Endothelial cell of umbilical vein (primary cell): ENCODE measurements around the gene CHN1. TPM values are rescaled to one million over a fixed set of nuclear protein-coding genes. Genes with fewer than 3 reads are reported as not detected.

Source experiments
- BruUV-seq: library from RNA; stranded (reverse); fragments of 400-500 nt; replicated peaks from 2 replicates; lab custom pipeline; 2021; lab: Mats Ljungman, UMichigan
- CTCF ChIA-PET: fragments of 300-600, 350-600 bp; sonication (Branson Sonifier 250); formaldehyde crosslinking; loops from one replicate; lab custom pipeline; 2021; ENCODE audit warnings: antibody characterized with exemption, inconsistent platforms; lab: Charles Lee
- POLR2A ChIA-PET: fragments of 300-600, 350-600 bp; sonication (Branson Sonifier 250); formaldehyde crosslinking; loops from one replicate; lab custom pipeline; 2021; ENCODE audit warnings: antibody characterized with exemption, inconsistent platforms; lab: Charles Lee
- DNase-seq: peaks from one replicate; pipeline ENCODE4 v3.0.0-alpha.2; 2011; ENCODE audit warnings: low read depth, low spot score
- FAIRE-seq: peaks from 2 replicates; lab custom pipeline; 2011; peaks lifted over from hg19 to GRCh38; lab: Jason Lieb, UNC
- H2AFZ ChIP-seq: 2 replicates; pipeline ENCODE4 v1.6.0; 2012; ENCODE audit warnings: low read depth, low read length, control low read depth, inconsistent platforms
- H3K27ac ChIP-seq: 2 replicates; pipeline ENCODE4 v1.5.1; 2011; ENCODE audit warnings: low read depth, mild to moderate bottlenecking, control low read depth, low read length, moderate library complexity; ENCODE audit not compliant: insufficient read depth
- H3K27me3 ChIP-seq, 2 experiments: 2 replicates each; pipeline versions ENCODE4 v1.6.0 to v1.6.1; 2011; ENCODE audit warnings: low read length in 2 of 2, mixed read lengths in 1 of 2; ENCODE audit not compliant: control insufficient read depth in 2 of 2, insufficient read depth in 2 of 2
- H3K36me3 ChIP-seq, 2 experiments: 2 replicates in 1 of 2; 3 replicates in 1 of 2; pipeline ENCODE4 v1.5.1; 2011; ENCODE audit warnings: low read length in 2 of 2, mild to moderate bottlenecking in 1 of 2, moderate library complexity in 1 of 2; ENCODE audit not compliant: control insufficient read depth in 2 of 2, insufficient read depth in 2 of 2; ENCODE audit errors: extremely low read depth in 1 of 2
- H3K4me1 ChIP-seq: 3 replicates; pipeline ENCODE4 v1.5.1; 2011; ENCODE audit warnings: mild to moderate bottlenecking, low read length; ENCODE audit not compliant: control insufficient read depth, insufficient read depth; ENCODE audit errors: extremely low read depth
- H3K4me2 ChIP-seq: 2 replicates; pipeline ENCODE4 v1.6.1; 2011; ENCODE audit warnings: low read length, control low read depth, mixed read lengths; ENCODE audit not compliant: insufficient read depth
- H3K4me3 ChIP-seq, 3 experiments: fragments of 200-600 bp in 1 of 3; sonication (generic), shearing (Covaris generic) in 1 of 3; replicated peaks in 1 of 3; 2 replicates each; pipeline ENCODE4 v1.5.1; 2011 to 2016; ENCODE audit warnings: control low read depth in 3 of 3, low read length in 3 of 3, mild to moderate bottlenecking in 2 of 3, inconsistent platforms in 1 of 3, low read depth in 1 of 3, moderate library complexity in 1 of 3; ENCODE audit not compliant: insufficient read depth in 1 of 3
- H3K79me2 ChIP-seq: 2 replicates; pipeline ENCODE4 v1.6.0; 2012; ENCODE audit warnings: low read length, inconsistent platforms; ENCODE audit not compliant: control insufficient read depth, insufficient read depth
- H3K9ac ChIP-seq: replicated peaks from 2 replicates; pipeline ENCODE3; 2011; ENCODE audit warnings: low read length, control low read depth; ENCODE audit not compliant: insufficient read depth; ENCODE audit errors: extremely low read depth
- H3K9me1 ChIP-seq: replicated peaks from 3 replicates; pipeline ENCODE4 v1.6.0; 2011; ENCODE audit warnings: mild to moderate bottlenecking, low read length; ENCODE audit not compliant: control insufficient read depth, insufficient read depth; ENCODE audit errors: extremely low read depth
- H3K9me3 ChIP-seq: replicated peaks from 2 replicates; pipeline ENCODE4 v1.5.1; 2012; ENCODE audit warnings: low read length, inconsistent platforms; ENCODE audit not compliant: control insufficient read depth, insufficient read depth
- H4K20me1 ChIP-seq: replicated peaks from 2 replicates; pipeline ENCODE3; 2011; ENCODE audit warnings: mild to moderate bottlenecking, low read length; ENCODE audit not compliant: control insufficient read depth, insufficient read depth; ENCODE audit errors: extremely low read depth
- EZH2 ChIP-seq: IDR thresholded peaks from 2 replicates; pipeline ENCODE4 v1.6.1; 2012; ENCODE audit warnings: borderline replicate concordance, low read depth, mild to moderate bottlenecking, moderate library complexity, low read length, inconsistent platforms; ENCODE audit not compliant: severe bottlenecking
- FOS ChIP-seq: IDR thresholded peaks from 2 replicates; pipeline ENCODE4 v1.6.1; 2011; ENCODE audit warnings: mild to moderate bottlenecking, low read length, moderate library complexity, borderline replicate concordance; ENCODE audit not compliant: insufficient read depth
- GATA2 ChIP-seq: IDR thresholded peaks from 2 replicates; pipeline ENCODE4 v1.7.0; 2011; ENCODE audit warnings: low read depth, mild to moderate bottlenecking, moderate library complexity, mixed read lengths, low read length; ENCODE audit not compliant: insufficient read length, insufficient read depth
- JUN ChIP-seq: IDR thresholded peaks from 2 replicates; pipeline ENCODE4 v1.6.1; 2011; ENCODE audit warnings: borderline replicate concordance, low read depth; ENCODE audit not compliant: insufficient read length, insufficient read depth
- MAX ChIP-seq: IDR thresholded peaks from 2 replicates; pipeline ENCODE4 v1.6.1; 2011; ENCODE audit not compliant: insufficient read depth, insufficient read length
- MYC ChIP-seq: IDR thresholded peaks from one replicate; pipeline ENCODE4 v1.6.1; 2011; ENCODE audit warnings: mild to moderate bottlenecking, low read depth, low read length
- POLR2A ChIP-seq: IDR thresholded peaks from 2 replicates; pipeline ENCODE4 v1.6.1; 2012; ENCODE audit warnings: low read depth, mild to moderate bottlenecking, control low read depth, low read length
- POLR2AphosphoS5 ChIP-seq: IDR thresholded peaks from 2 replicates; pipeline ENCODE4 v1.6.1; 2012; ENCODE audit warnings: low read depth, mild to moderate bottlenecking, control low read depth, low read length, moderate library complexity; ENCODE audit not compliant: insufficient read depth
- dilution Hi-C: fragments of 300-500 bp; cut with MboI; formaldehyde crosslinking; loops from one replicate; pipeline ENCODE4 v1.15.0; 2019; ENCODE audit warnings: low sequenced_read_pairs; ENCODE audit not compliant: extremely low pct_ligation_motif_present
- intact Hi-C: fragments of 100-400 bp; cut with micrococcal nuclease; formaldehyde crosslinking; loops from one replicate; pipeline ENCODE4 v1.10.0; 2022
- polyA plus RNA-seq, 4 experiments: library from polyadenylated mRNA; depleted of rRNA in 3 of 4; stranded (reverse) in 3 of 4; unstranded in 1 of 4; fragments of >200 nt; gene quantifications; 2 replicates each; pipeline versions ENCODE4 v1.2.1 to v1.2.3, GENCODE V29; 2011 to 2012; ENCODE audit warnings: missing spikeins in 1 of 4
- total RNA-seq: library from RNA; stranded (reverse); gene quantifications from 2 replicates; pipeline ENCODE4 v1.2.3, GENCODE V29; 2021
- TF ChIP-seq, protein P1 (sequence below), 2 donors: IDR thresholded peaks; 1 replicate in 1 of 2; 2 replicates in 1 of 2; pipeline ENCODE4 v1.5.1; 2011; ENCODE audit warnings: low read length in 2 of 2, mild to moderate bottlenecking in 2 of 2, moderate library complexity in 2 of 2, control low read depth in 1 of 2, inconsistent platforms in 1 of 2, low read depth in 1 of 2; ENCODE audit not compliant: insufficient read depth in 1 of 2; ENCODE audit errors: extremely low read depth in 1 of 2

CHN1 gene
- total and polyA plus RNA-seq, 2 donors (not counting 3 experiments of a cell fraction or from before 2014, with no cell fraction given): 23.3 to 24.9 TPM

DNA sequence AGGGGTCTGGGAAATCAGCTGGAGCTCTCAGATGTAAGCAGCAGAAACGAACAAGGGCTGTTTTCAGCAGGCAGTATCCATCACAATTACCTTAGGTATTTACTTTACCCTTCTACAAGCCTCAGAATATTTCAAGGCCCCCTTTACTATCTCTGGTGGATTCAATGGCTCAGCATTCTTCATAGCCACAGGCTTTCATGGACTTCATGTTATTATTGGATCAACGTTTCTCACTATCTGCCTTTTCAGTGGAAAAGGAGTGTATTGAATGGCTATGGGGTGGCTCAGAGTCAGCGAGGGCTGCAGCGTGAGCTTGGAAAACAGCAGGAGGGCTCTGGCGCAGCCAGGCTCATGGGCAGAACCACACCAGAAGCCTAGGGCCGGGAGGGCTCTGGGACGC is 224.3 kb downstream of the CHN1 start:
- dilution Hi-C loops (no loop called here), intact Hi-C loops (no loop called here)
- no peaks in the 10 kb centered on the region for H3K79me2 ChIP-seq
- H3K9ac ChIP-seq: no peak overlapping the region
- no peak overlapping the region for H3K27ac ChIP-seq
- no peak overlapping the region for H2AFZ ChIP-seq
- no peaks in the 10 kb centered on the region for H3K9me1 ChIP-seq
- CTCF ChIA-PET: interaction anchor here (0.9 to 4.5 kb wide), 3 partner anchors 10 to 203 kb away, joined by 3 to 39 read pairs (median 4); no protein-coding TSS in a partner anchor
- no peaks in the 10 kb centered on the region for H3K27me3 ChIP-seq
- POLR2A ChIA-PET: no interaction called here
- H3K4me3 ChIP-seq: no peak overlapping the region
- no peaks in the 10 kb centered on the region for H3K36me3 ChIP-seq
- H3K9me3 ChIP-seq: no peaks in the 10 kb centered on the region
- FAIRE-seq: no peak
- H4K20me1 ChIP-seq: no peaks in the 10 kb centered on the region
- H3K4me2 ChIP-seq: no peak overlapping the region
- DNase-seq: no peak
- TF ChIP-seq POLR2AphosphoS5: no peak
- TF ChIP-seq MYC: no peak
- TF ChIP-seq, protein P1, sequence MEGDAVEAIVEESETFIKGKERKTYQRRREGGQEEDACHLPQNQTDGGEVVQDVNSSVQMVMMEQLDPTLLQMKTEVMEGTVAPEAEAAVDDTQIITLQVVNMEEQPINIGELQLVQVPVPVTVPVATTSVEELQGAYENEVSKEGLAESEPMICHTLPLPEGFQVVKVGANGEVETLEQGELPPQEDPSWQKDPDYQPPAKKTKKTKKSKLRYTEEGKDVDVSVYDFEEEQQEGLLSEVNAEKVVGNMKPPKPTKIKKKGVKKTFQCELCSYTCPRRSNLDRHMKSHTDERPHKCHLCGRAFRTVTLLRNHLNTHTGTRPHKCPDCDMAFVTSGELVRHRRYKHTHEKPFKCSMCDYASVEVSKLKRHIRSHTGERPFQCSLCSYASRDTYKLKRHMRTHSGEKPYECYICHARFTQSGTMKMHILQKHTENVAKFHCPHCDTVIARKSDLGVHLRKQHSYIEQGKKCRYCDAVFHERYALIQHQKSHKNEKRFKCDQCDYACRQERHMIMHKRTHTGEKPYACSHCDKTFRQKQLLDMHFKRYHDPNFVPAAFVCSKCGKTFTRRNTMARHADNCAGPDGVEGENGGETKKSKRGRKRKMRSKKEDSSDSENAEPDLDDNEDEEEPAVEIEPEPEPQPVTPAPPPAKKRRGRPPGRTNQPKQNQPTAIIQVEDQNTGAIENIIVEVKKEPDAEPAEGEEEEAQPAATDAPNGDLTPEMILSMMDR (IDR thresholded peaks at IDR 0.05; ENCODE audit: extremely low read depth in 1 of 2, insufficient read depth in 1 of 2, low read depth in 1 of 2, low read length in 2 of 2): no peak
- BruUV-seq: no TSS peak
- H3K4me1 ChIP-seq: peaks cover 5% of the 10 kb centered on the region

GRCh38 chr2:174780191-174780840 is 224.9 kb downstream of the CHN1 start:
- Histone ChIP-seq H3K4me3 (no peak overlapping the region), H3K36me3 (no peaks in the 10 kb centered on the region), H3K9me1 (no peaks in the 10 kb centered on the region), H3K4me1 (no peaks in the 10 kb centered on the region), H3K9ac (no peak overlapping the region), H3K27me3 (no peaks in the 10 kb centered on the region), H3K9me3 (no peaks in the 10 kb centered on the region), H3K27ac (no peak overlapping the region), H3K4me2 (no peak overlapping the region), H2AFZ (no peak overlapping the region), H3K79me2 (no peaks in the 10 kb centered on the region), H4K20me1 (no peaks in the 10 kb centered on the region)
- no TSS peak for BruUV-seq
- DNase-seq: no peak
- POLR2A ChIA-PET: no interaction called here
- no peak for FAIRE-seq
- dilution Hi-C loops (no loop called here), intact Hi-C loops (no loop called here)
- TF ChIP-seq MYC: no peak
- no peak for TF ChIP-seq JUN
- TF ChIP-seq MAX: no peak
- no peak for TF ChIP-seq POLR2AphosphoS5
- no peak for TF ChIP-seq FOS
- TF ChIP-seq, protein P1 (IDR thresholded peaks at IDR 0.05; ENCODE audit: extremely low read depth in 1 of 2, insufficient read depth in 1 of 2, low read depth in 1 of 2, low read length in 2 of 2): no peak
- no peak for TF ChIP-seq GATA2
- TF ChIP-seq POLR2A: no peak
- no peak for TF ChIP-seq EZH2
- CTCF ChIA-PET: interaction anchor here (0.8 to 4.5 kb wide), 4 partner anchors 9 to 204 kb away, joined by 3 to 39 read pairs (median 4); no protein-coding TSS in a partner anchor
